Heart left ventricle (tissue), 16 donors: ENCODE data around the gene ETDB. TPM values are rescaled to one million over a fixed set of nuclear protein-coding genes. Genes with fewer than 3 reads are reported as not detected.

ENCODE experiments used
- ATAC-seq, 4 donors: fragments of 200-7000 bp; cut with Tn5 transposase; one replicate each; pipeline ENCODE4 v1.9.1; 2020 to 2022; ENCODE audit warnings: moderate library complexity in 4 of 4, mild to moderate bottlenecking in 3 of 4, moderate number of reproducible peaks in 1 of 4
- DNase-seq, 5 donors: peaks; one replicate each; pipeline ENCODE4 v3.0.0-alpha.2; 2020
- H3K27ac ChIP-seq, 12 donors: fragments of 200-600 bp; sonication (generic) in 4 of 12; one replicate each; pipeline versions ENCODE4 v1.5.0 to v1.8.0; 2016 to 2022; ENCODE audit warnings: mild to moderate bottlenecking in 2 of 12
- H3K27me3 ChIP-seq, 9 donors: fragments of 200-600 bp; sonication (generic) in 2 of 9; one replicate each; pipeline versions ENCODE4 v1.5.1 to v1.8.0; 2016 to 2022; ENCODE audit warnings: mild to moderate bottlenecking in 3 of 9
- H3K36me3 ChIP-seq, 9 donors: fragments of 200-600 bp; sonication (generic) in 2 of 9; one replicate each; pipeline versions ENCODE4 v1.5.0 to v1.8.0; 2018 to 2022; ENCODE audit warnings: mild to moderate bottlenecking in 2 of 9
- H3K4me1 ChIP-seq, 12 donors: fragments of 200-600 bp; sonication (generic) in 4 of 12; one replicate each; pipeline versions ENCODE4 v1.5.0 to v1.8.0; 2016 to 2022; ENCODE audit warnings: mild to moderate bottlenecking in 3 of 12
- H3K4me3 ChIP-seq, 12 donors: fragments of 200-600 bp; sonication (generic) in 4 of 12; one replicate each; pipeline versions ENCODE4 v1.5.0 to v1.8.0; 2017 to 2022; ENCODE audit warnings: mild to moderate bottlenecking in 9 of 12, moderate library complexity in 4 of 12
- H3K9me3 ChIP-seq, 12 donors: fragments of 200-600 bp; sonication (generic) in 4 of 12; one replicate each; pipeline versions ENCODE4 v1.5.0 to v1.8.0; 2016 to 2022; ENCODE audit warnings: mild to moderate bottlenecking in 1 of 12
- POLR2A ChIP-seq, 2 donors: fragments of 450-650 bp; IDR thresholded peaks; one replicate each; pipeline ENCODE4 v1.6.1; 2017; ENCODE audit warnings: antibody characterized with exemption in 2 of 2, mild to moderate bottlenecking in 2 of 2, moderate library complexity in 2 of 2
- WGBS, 4 donors: extraction: QIAGEN DNeasy Blood & Tissue Kit in 2 of 4; methylation state at CpG; one replicate each; pipeline versions ENCODE4 v1.1.5 to v1.1.7; 2013 to 2018; 5-methylcytosine and 5-hydroxymethylcytosine counted together
- intact Hi-C, 10 donors: fragments of 100-400 bp; cut with DNase I; formaldehyde crosslinking; loops; one replicate each; pipeline versions ENCODE4 v1.11.1 to v1.14.2; 2022
- polyA plus RNA-seq, 2 donors: library from polyadenylated mRNA; stranded (reverse); fragments of 200-250 nt; gene quantifications; one replicate each; pipeline ENCODE4 v1.2.3, GENCODE V29; 2013
- total RNA-seq, 9 donors: library from RNA; depleted of rRNA in 2 of 9; stranded (reverse); fragments of >200 nt in 2 of 9; fragmentation: NEBNext Ultra II Directional in 3 of 9; extraction: Animal tissue kit (Norgen Biotek cat#: 25700) in 3 of 9; gene quantifications; one replicate each; pipeline versions ENCODE4 v1.1.0 to v1.2.4, GENCODE V29; 2016 to 2023
- TF ChIP-seq, protein P1 (sequence below), 12 donors: fragments of 200-600 bp; sonication (generic) in 4 of 12; IDR thresholded peaks; one replicate each; pipeline versions ENCODE4 v1.5.0 to v1.8.0; 2018 to 2022; ENCODE audit warnings: antibody characterized with exemption in 12 of 12, mild to moderate bottlenecking in 5 of 12
- donor health status: ischemic (EF 13 %, LVEDD 7.1; RV severe dilation, severe dysfunction).
- donor health status: healthy with polysubstance abuse.
- donor health status: DM: no; HTN: yes; CAD: no.
- donor health status: DM: no; HTN: no; CAD: no.
- donor health status: ischemic (EF 25% LVEDD 6.9; RV normal size, moderate dysfunction).
- donor health status: ischemic (EF 25% LVEDD 5.7; RV mildly dilated, moderate dysfunction).
- donor health status: healthy.
- donor health status: DM: yes; HTN: yes; CAD: no.
- donor health status: ischemic (EF 35%, LVEDD 5.7; RV mildly dilated, moderate dysfunction).
- donor health status: nonischemic (EF 11% LVEDD 7.7; RV severe dilation, severe dysfunction).
- donor health status: DM: yes; HTN: yes; CAD: no.
- donor health status: PGD.
- donor health status: ischemic (EF 29% LVEDD 5.4; RV normal size, mild dysfunction).
- donor health status: nonischemic (EF 23%, LVEDD 6.1; RV moderate dilation, normal function).

The ETDB gene
- total and polyA plus RNA-seq, 11 donors: not detected

DNA sequence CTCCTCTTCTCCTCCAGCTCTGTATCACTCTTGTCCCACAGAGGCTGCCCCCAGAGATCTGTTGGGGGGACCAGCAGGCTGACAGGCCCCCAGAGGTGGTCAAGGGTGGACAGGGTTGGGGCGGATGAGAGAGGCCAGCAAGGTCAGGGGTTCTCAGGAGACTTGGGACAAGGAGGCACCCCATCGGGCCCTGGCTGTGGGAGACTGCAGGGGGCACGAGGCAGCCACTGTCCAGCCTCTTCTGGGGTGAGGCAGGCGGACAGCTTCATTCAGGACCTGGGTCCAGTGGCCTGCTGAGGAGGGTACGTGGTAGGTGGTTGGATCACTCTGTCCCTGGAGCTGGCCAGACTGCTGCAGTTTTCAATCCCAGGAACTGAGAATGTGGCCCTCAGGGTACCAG lies 24.6 kb downstream of the ETDB start:
- no peaks in the 10 kb centered on the region for H3K36me3 ChIP-seq
- intact Hi-C loops: no loop called here
- peaks cover 0 to 17% (median 0%) of the 10 kb centered on the region in 9 donors for H3K27me3 ChIP-seq
- TF ChIP-seq, protein P1, sequence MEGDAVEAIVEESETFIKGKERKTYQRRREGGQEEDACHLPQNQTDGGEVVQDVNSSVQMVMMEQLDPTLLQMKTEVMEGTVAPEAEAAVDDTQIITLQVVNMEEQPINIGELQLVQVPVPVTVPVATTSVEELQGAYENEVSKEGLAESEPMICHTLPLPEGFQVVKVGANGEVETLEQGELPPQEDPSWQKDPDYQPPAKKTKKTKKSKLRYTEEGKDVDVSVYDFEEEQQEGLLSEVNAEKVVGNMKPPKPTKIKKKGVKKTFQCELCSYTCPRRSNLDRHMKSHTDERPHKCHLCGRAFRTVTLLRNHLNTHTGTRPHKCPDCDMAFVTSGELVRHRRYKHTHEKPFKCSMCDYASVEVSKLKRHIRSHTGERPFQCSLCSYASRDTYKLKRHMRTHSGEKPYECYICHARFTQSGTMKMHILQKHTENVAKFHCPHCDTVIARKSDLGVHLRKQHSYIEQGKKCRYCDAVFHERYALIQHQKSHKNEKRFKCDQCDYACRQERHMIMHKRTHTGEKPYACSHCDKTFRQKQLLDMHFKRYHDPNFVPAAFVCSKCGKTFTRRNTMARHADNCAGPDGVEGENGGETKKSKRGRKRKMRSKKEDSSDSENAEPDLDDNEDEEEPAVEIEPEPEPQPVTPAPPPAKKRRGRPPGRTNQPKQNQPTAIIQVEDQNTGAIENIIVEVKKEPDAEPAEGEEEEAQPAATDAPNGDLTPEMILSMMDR (IDR thresholded peaks at IDR 0.05): no peak
- no peak for TF ChIP-seq POLR2A (IDR thresholded peaks at IDR 0.05)
- H3K27ac ChIP-seq: no peak overlapping the region
- H3K4me1 ChIP-seq: peaks cover 0 to 12% (median 0%) of the 10 kb centered on the region in 12 donors
- no peak for DNase-seq
- no peak for ATAC-seq
- H3K9me3 ChIP-seq: no peaks in the 10 kb centered on the region
- WGBS, 4 donors: 75 to 92% (median 86%) methylated on average over 2 to 5 of the region's 5 CpGs
- H3K4me3 ChIP-seq: no peak overlapping the region

DNA sequence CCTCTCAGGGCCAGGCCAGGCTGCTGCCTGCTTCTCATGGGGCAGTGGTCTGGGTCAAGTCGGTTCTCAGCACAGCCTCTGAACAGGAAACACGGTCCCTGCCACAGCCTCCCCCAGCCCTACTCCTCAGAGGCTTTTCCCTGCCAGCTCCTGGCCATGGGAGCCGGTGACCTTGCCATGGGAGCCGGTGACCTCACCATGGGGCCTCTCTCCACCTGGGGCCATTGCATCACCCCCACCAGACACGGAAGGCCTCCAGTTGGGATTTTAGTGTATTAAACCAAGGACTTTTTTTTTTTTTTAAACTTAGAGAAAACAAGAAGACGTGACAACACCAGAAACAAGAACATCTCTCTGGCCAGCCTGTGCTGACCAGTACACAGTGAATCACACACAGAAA lies 25.6 kb downstream of the ETDB start:
- Histone ChIP-seq H3K4me1 (peaks cover 0 to 12% (median 0%) of the 10 kb centered on the region in 12 donors), H3K36me3 (no peaks in the 10 kb centered on the region), H3K4me3 (no peak overlapping the region), H3K27me3 (peaks cover 0 to 17% (median 0%) of the 10 kb centered on the region in 9 donors), H3K27ac (no peak overlapping the region), H3K9me3 (no peaks in the 10 kb centered on the region)
- WGBS, 4 donors: 61 to 86% (median 65%) methylated on average over 4 to 6 of the region's 6 CpGs
- no peak for ATAC-seq
- DNase-seq: no peak
- no peak for TF ChIP-seq POLR2A (IDR thresholded peaks at IDR 0.05)
- TF ChIP-seq, protein P1 (IDR thresholded peaks at IDR 0.05): no peak
- intact Hi-C loops: no loop called here

DNA sequence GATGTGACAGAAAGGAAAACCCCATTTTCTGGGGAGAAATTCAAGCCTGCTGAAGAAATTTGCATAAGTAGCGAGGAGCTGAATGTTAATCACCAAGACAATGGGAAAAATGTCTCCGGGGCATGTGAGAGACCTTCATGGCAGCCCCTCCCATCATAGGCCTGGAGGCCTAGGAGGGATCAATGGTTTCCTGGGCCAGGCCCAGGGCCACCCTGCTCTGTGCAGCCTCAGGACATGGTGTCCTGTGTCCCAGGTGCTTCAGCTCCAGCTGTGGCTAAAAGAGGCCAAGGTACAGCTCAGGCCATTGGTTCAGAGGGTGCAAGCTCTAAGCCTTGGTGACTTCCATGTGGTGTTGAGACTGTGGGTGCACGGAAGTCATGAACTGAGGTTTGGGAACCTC lies 31.2 kb downstream of the ETDB start:
- peaks cover 0 to 12% (median 0%) of the 10 kb centered on the region in 9 donors for H3K27me3 ChIP-seq
- H3K4me3 ChIP-seq: no peak overlapping the region
- intact Hi-C loops: loop anchor here in 3 of 10 donors (5.0 kb wide), 1 partner anchor 122 kb away; no protein-coding TSS in a partner anchor
- ATAC-seq: no peak
- H3K27ac ChIP-seq: no peak overlapping the region
- no peak for TF ChIP-seq POLR2A (IDR thresholded peaks at IDR 0.05)
- TF ChIP-seq, protein P1 (IDR thresholded peaks at IDR 0.05): no peak
- H3K36me3 ChIP-seq: no peaks in the 10 kb centered on the region
- no peaks in the 10 kb centered on the region for H3K9me3 ChIP-seq
- no peaks in the 10 kb centered on the region for H3K4me1 ChIP-seq
- 76 to 96% (median 85%) methylated on average over 3 of the region's 3 CpGs for WGBS, 4 donors
- DNase-seq: no peak

- no peak for DNase-seq
- Histone ChIP-seq H3K27me3 (peaks cover 0 to 11% (median 0%) of the 10 kb centered on the region in 9 donors), H3K27ac (no peak overlapping the region), H3K4me3 (no peak overlapping the region), H3K36me3 (no peaks in the 10 kb centered on the region), H3K4me1 (no peaks in the 10 kb centered on the region), H3K9me3 (no peaks in the 10 kb centered on the region)
- TF ChIP-seq, protein P1 (IDR thresholded peaks at IDR 0.05): no peak
- TF ChIP-seq POLR2A (IDR thresholded peaks at IDR 0.05): no peak
- intact Hi-C loops: loop anchor here in 9 of 10 donors (2.0 to 5.0 kb wide), 3 partner anchors 121 to 123 kb away; no protein-coding TSS in a partner anchor
- ATAC-seq: no peak
- WGBS, 4 donors: 77 to 92% (median 84%) methylated on average over 3 of the region's 3 CpGs
Observed at GRCh38 chrX:135087867-135088266, 32.5 kb downstream of the ETDB start.
